NCI-H1436 treated with DMSO at 0.1 percent for 48 hours (cell line): ENCODE results near the gene ATP2A2.
A peak's percentile ranks its signal among the peaks of the same experiment; 100 is the strongest.

Experiments
- DNase-seq: peaks from one replicate; lab custom pipeline; 2025; lab: John Stamatoyannopoulos, UW

ATP2A2 gene

GRCh38 chr12:110262442-110263388 is 18.3 kb upstream of the ATP2A2 start:
- no peak for DNase-seq

- DNase-seq = peak; percentile 20
These were observed 14.6 kb upstream of the ATP2A2 start for GRCh38 chr12:110266381-110266960.

GRCh38 chr12:110266980-110267620 is 13.9 kb upstream of the ATP2A2 start:
- DNase-seq = no peak

- DNase-seq = no peak
These were observed 11.4 kb upstream of the ATP2A2 start for GRCh38 chr12:110269622-110270124.

- DNase-seq = no peak
These were observed 10.7 kb upstream of the ATP2A2 start for GRCh38 chr12:110270125-110270962.

GRCh38 chr12:110271015-110271414 is 10.0 kb upstream of the ATP2A2 start:
- DNase-seq = no peak

GRCh38 chr12:110277530-110278254 is 3.4 kb upstream of the ATP2A2 start:
- DNase-seq = no peak

GRCh38 chr12:110278255-110278536 is 2.9 kb upstream of the ATP2A2 start:
- no peak for DNase-seq

GRCh38 chr12:110279566-110280375 is 1.3 kb upstream of the ATP2A2 start:
- DNase-seq = no peak

GRCh38 chr12:110280392-110280778 is 662 bp upstream of the ATP2A2 start:
- no peak for DNase-seq

- no peak for DNase-seq
These were observed 677 bp downstream of the ATP2A2 start for GRCh38 chr12:110281549-110282299.

- DNase-seq = no peak
These were observed 1.3 kb downstream of the ATP2A2 start for GRCh38 chr12:110282300-110282860.

- no peak for DNase-seq
These were observed 2.1 kb downstream of the ATP2A2 start for GRCh38 chr12:110282956-110283817.

GRCh38 chr12:110284597-110284996 is 3.5 kb downstream of the ATP2A2 start:
- DNase-seq = no peak

GRCh38 chr12:110286623-110287022 is 5.6 kb downstream of the ATP2A2 start:
- DNase-seq = no peak

- DNase-seq = no peak
These were observed 6.9 kb downstream of the ATP2A2 start for GRCh38 chr12:110287986-110288385.

GRCh38 chr12:110289044-110289710 is 8.1 kb downstream of the ATP2A2 start:
- no peak for DNase-seq

- no peak for DNase-seq
These were observed 8.6 kb downstream of the ATP2A2 start for GRCh38 chr12:110289711-110290078.
